Astrocyte of the spinal cord (primary cell): ENCODE data around the gene SRRT.
A peak's percentile ranks its signal among the peaks of the same experiment; 100 is the strongest.

ENCODE experiments used
- DNase-seq: peaks from one replicate; pipeline ENCODE4 v3.0.0; 2011; ENCODE audit warnings: low read depth, low spot score
- H3K4me3 ChIP-seq: 2 replicates; pipeline ENCODE4 v1.5.1; 2011; ENCODE audit warnings: low read depth, mild to moderate bottlenecking, low read length, moderate library complexity
- CTCF ChIP-seq: IDR thresholded peaks from 2 replicates; pipeline ENCODE4 v1.5.1; 2012; ENCODE audit warnings: low read depth, mild to moderate bottlenecking, low read length, inconsistent platforms
- in situ Hi-C: cut with HindIII; loops from 2 replicates; pipeline ENCODE4 v1.10.0; 2017; ENCODE audit warnings: low sequenced_read_pairs

The SRRT gene

GRCh38 chr7:100873599-100874299, 1.2 kb upstream of the SRRT start:
- H3K4me3 ChIP-seq: no peak overlapping the region
- no peak for DNase-seq
- in situ Hi-C loops: no loop called here
- no peak for TF ChIP-seq CTCF

GRCh38 chr7:100874300-100874576, 665 bp upstream of the SRRT start:
- in situ Hi-C loops: no loop called here
- H3K4me3 ChIP-seq: peak overlapping the region; percentile 97
- DNase-seq: no peak
- TF ChIP-seq CTCF: no peak

GRCh38 chr7:100875356-100875751, 451 bp downstream of the SRRT start:
- peak overlapping the region; percentile 97 for H3K4me3 ChIP-seq
- TF ChIP-seq CTCF: no peak
- DNase-seq: no peak
- in situ Hi-C loops: no loop called here

- no peak for TF ChIP-seq CTCF
- in situ Hi-C loops: no loop called here
- no peak for DNase-seq
- no peak overlapping the region for H3K4me3 ChIP-seq
Observed at GRCh38 chr7:100878013-100878412, 3.1 kb downstream of the SRRT start.

- no peak overlapping the region for H3K4me3 ChIP-seq
- TF ChIP-seq CTCF: no peak
- no peak for DNase-seq
- in situ Hi-C loops: no loop called here
Observed at GRCh38 chr7:100878685-100879084, 3.8 kb downstream of the SRRT start.

GRCh38 chr7:100879685-100880261, 4.9 kb downstream of the SRRT start:
- TF ChIP-seq CTCF: no peak
- in situ Hi-C loops: no loop called here
- DNase-seq: no peak

GRCh38 chr7:100880645-100881044, 5.7 kb downstream of the SRRT start:
- in situ Hi-C loops: no loop called here
- no peak overlapping the region for H3K4me3 ChIP-seq
- no peak for TF ChIP-seq CTCF
- no peak for DNase-seq

More at GRCh38 chr7:100879685-100880261, 4.9 kb downstream of the SRRT start:
- H3K4me3 ChIP-seq: no peak overlapping the region
